Measurements from ENCODE around the gene EIF6. TPM values are rescaled to one million over a fixed set of nuclear protein-coding genes. Genes with fewer than 3 reads are reported as not detected.

The EIF6 gene
- total RNA-seq, 2 experiments from 2014 or later = 106 to 113 TPM

DNA sequence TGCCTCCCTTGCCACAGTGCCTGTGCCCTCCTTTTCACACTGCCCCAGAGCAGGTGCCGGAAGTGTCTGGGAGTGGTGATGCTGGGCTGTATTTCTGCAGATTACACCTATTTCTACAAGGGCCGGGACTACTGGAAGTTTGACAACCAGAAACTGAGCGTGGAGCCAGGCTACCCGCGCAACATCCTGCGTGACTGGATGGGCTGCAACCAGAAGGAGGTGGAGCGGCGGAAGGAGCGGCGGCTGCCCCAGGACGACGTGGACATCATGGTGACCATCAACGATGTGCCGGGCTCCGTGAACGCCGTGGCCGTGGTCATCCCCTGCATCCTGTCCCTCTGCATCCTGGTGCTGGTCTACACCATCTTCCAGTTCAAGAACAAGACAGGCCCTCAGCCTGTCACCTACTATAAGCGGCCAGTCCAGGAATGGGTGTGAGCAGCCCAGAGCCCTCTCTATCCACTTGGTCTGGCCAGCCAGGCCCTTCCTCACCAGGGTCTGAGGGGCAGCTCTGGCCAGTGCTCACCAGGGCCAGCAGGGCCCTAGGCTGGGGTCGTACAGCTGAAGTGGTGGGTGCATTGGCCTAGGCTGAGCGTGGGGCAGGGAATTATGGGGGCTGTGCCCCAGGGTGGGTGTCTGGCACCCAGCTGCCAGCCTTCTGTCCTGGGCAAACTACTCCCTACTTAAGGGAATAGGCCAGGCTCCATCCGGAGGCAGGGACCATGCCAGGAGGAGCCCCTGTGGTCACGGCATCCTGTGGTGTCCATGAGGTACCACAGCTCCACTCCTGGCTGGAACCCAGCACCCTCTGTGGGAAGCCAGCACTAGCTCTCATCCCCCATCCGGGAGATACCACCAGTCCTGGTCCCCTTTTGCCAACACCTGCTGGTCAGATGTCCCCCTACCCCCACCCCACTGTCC is 10.1 kb downstream of the EIF6 start:
- POLR2A ChIA-PET = no interaction called here
- TF ChIP-seq, protein P1, sequence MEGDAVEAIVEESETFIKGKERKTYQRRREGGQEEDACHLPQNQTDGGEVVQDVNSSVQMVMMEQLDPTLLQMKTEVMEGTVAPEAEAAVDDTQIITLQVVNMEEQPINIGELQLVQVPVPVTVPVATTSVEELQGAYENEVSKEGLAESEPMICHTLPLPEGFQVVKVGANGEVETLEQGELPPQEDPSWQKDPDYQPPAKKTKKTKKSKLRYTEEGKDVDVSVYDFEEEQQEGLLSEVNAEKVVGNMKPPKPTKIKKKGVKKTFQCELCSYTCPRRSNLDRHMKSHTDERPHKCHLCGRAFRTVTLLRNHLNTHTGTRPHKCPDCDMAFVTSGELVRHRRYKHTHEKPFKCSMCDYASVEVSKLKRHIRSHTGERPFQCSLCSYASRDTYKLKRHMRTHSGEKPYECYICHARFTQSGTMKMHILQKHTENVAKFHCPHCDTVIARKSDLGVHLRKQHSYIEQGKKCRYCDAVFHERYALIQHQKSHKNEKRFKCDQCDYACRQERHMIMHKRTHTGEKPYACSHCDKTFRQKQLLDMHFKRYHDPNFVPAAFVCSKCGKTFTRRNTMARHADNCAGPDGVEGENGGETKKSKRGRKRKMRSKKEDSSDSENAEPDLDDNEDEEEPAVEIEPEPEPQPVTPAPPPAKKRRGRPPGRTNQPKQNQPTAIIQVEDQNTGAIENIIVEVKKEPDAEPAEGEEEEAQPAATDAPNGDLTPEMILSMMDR (conservative IDR thresholded peaks at IDR 0.05; ENCODE audit: low read length) = no peak
- no peak for TF ChIP-seq EZH2phosphoT487 (IDR thresholded peaks at IDR 0.05; ENCODE audit: borderline replicate concordance, low read depth, low read length)

DNA sequence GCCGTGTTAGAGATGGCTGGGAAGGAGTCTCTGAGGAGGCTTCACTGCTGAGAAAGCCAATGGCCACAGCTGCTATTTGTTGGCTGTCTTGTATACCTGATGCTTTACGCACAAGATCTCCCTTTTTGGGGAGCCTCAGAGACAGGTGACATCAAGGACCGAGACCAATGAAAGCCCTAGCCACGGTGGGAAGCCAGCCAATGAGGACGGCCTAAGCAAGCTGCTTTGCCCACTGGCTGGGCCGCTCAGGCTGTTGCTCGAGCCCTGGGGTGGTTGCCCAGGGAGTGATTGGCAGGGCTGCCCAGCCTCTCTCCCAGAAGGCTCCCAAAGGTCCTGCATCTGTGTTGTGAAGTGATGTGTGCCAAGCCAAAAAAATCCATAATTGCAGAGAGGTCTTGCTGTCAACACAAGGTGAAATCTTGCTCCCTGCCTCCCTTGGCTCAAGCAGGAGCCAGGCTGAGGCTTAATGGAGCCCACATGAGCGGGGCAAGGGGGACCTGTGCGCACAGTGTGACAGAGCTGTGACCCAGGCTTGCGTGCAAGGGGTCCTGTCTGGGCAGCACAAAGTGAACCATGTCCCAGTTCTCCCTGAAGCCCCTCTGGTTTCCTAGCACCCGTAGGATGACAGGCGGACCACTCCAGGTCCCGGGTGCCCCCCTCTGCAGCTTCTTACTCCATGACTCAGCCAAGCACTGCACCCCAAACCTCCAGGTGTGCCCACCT is 11.0 kb downstream of the EIF6 start:
- ChIA-PET CTCF (ENCODE audit: unreplicated experiment) (no interaction called here), POLR2A (no interaction called here)
- H3K9me2 ChIP-seq (ENCODE audit: insufficient read depth, low read length) = no peaks in the 10 kb centered on the region
- H3K4me3 ChIP-seq (ENCODE audit: low read depth, low read length, poor library complexity, severe bottlenecking) = no peak overlapping the region
- peak; percentile 28 for DNase-seq (ENCODE audit: low spot score)
- no peak overlapping the region for H2AFZ ChIP-seq (ENCODE audit: low read length)
- no peaks in the 10 kb centered on the region for H4K20me1 ChIP-seq (ENCODE audit: insufficient read depth, low read length)
- peaks cover 9% of the 10 kb centered on the region; the same call in 1 of the 2 replicates for H3K79me2 ChIP-seq (ENCODE audit: insufficient read depth, low read depth, low read length)
- no peak overlapping the region for H3K27ac ChIP-seq (ENCODE audit: low read depth, low read length, poor library complexity, severe bottlenecking)
- peaks cover 14% of the 10 kb centered on the region for H3K4me1 ChIP-seq (ENCODE audit: insufficient read depth, low read length, poor library complexity, severe bottlenecking)
- no TSS peak for BruUV-seq (replicated peaks)
- H3K4me2 ChIP-seq (ENCODE audit: low read length) = no peak overlapping the region
- peaks cover 18% of the 10 kb centered on the region for H3K36me3 ChIP-seq (ENCODE audit: insufficient read depth, low read length)
- TF ChIP-seq, protein P1 (conservative IDR thresholded peaks at IDR 0.05; ENCODE audit: low read length) = no peak
- TF ChIP-seq EZH2phosphoT487 (IDR thresholded peaks at IDR 0.05; ENCODE audit: borderline replicate concordance, low read depth, low read length) = no peak
- intact Hi-C loops (cut with micrococcal nuclease; ENCODE audit: unreplicated experiment) = loop anchor here (10.0 kb wide), 1 partner anchor 399 kb away; the partner anchor contains the start of genes ACSS2 and GGT7
- no peaks in the 10 kb centered on the region for H3K9me3 ChIP-seq (ENCODE audit: low read length)

More for the DNA sequence above, 10.1 kb downstream of the EIF6 start:
- H3K36me3 ChIP-seq (ENCODE audit: insufficient read depth, low read length) = peaks cover 26% of the 10 kb centered on the region
- H2AFZ ChIP-seq (ENCODE audit: low read length) = no peak overlapping the region
- H3K4me1 ChIP-seq (ENCODE audit: insufficient read depth, low read length, poor library complexity, severe bottlenecking) = peaks cover 16% of the 10 kb centered on the region
- CTCF ChIA-PET (ENCODE audit: unreplicated experiment) = no interaction called here
- BruUV-seq (replicated peaks) = no TSS peak
- DNase-seq (ENCODE audit: low spot score) = no peak
- no peak overlapping the region for H3K4me2 ChIP-seq (ENCODE audit: low read length)
- no peaks in the 10 kb centered on the region for H3K9me2 ChIP-seq (ENCODE audit: insufficient read depth, low read length)
- H3K9me3 ChIP-seq (ENCODE audit: low read length) = no peaks in the 10 kb centered on the region
- no peaks in the 10 kb centered on the region for H4K20me1 ChIP-seq (ENCODE audit: insufficient read depth, low read length)
- intact Hi-C loops (cut with micrococcal nuclease; ENCODE audit: unreplicated experiment) = loop anchor here (10.0 kb wide), 1 partner anchor 400 kb away; the partner anchor contains the start of genes ACSS2 and GGT7
- peaks cover 9% of the 10 kb centered on the region; the same call in 1 of the 2 replicates for H3K79me2 ChIP-seq (ENCODE audit: insufficient read depth, low read depth, low read length)
- H3K27ac ChIP-seq (ENCODE audit: low read depth, low read length, poor library complexity, severe bottlenecking) = no peak overlapping the region
- no peak overlapping the region for H3K4me3 ChIP-seq (ENCODE audit: low read depth, low read length, poor library complexity, severe bottlenecking)
